Neuronal stem cell (in vitro differentiated cells): Measurements from ENCODE around the gene OR10G7. TPM values are rescaled to one million over a fixed set of nuclear protein-coding genes. Genes with fewer than 3 reads are reported as not detected.

Experiments
- DNase-seq: peaks from one replicate; pipeline ENCODE4 v3.0.0-alpha.2; 2013; ENCODE audit warnings: low spot score
- H2AFZ ChIP-seq: one replicate; pipeline ENCODE4 v1.6.1; 2013; ENCODE audit warnings: mild to moderate bottlenecking, low read length, inconsistent platforms
- H2AK5ac ChIP-seq: 2 replicates; pipeline ENCODE4 v1.6.1; 2013; ENCODE audit warnings: low read depth, mild to moderate bottlenecking, inconsistent platforms, low read length, moderate library complexity, mixed read lengths
- H2BK120ac ChIP-seq: 2 replicates; pipeline ENCODE4 v1.6.1; 2013; ENCODE audit warnings: low read depth, mild to moderate bottlenecking, inconsistent platforms, low read length, moderate library complexity, mixed read lengths
- H2BK12ac ChIP-seq: one replicate; pipeline ENCODE4 v1.6.1; 2013; ENCODE audit warnings: low read length, inconsistent platforms
- H2BK15ac ChIP-seq: 2 replicates; pipeline ENCODE4 v1.6.1; 2013; ENCODE audit warnings: mild to moderate bottlenecking, low read length, inconsistent platforms, mixed read lengths
- H2BK5ac ChIP-seq: one replicate; pipeline ENCODE4 v1.6.1; 2013; ENCODE audit warnings: inconsistent platforms, mild to moderate bottlenecking, low read length, moderate library complexity
- H3K14ac ChIP-seq: one replicate; pipeline ENCODE4 v1.6.1; 2013; ENCODE audit warnings: low read length, inconsistent platforms
- H3K18ac ChIP-seq: 2 replicates; pipeline ENCODE4 v1.6.1; 2013; ENCODE audit warnings: low read length, inconsistent platforms
- H3K23ac ChIP-seq: 2 replicates; pipeline ENCODE4 v1.6.1; 2013; ENCODE audit warnings: low read depth, mild to moderate bottlenecking, mixed read lengths, low read length, inconsistent platforms; ENCODE audit not compliant: poor library complexity
- H3K27ac ChIP-seq: replicated peaks from 3 replicates; pipeline ENCODE4 v1.5.1; 2013; ENCODE audit warnings: low read length, inconsistent platforms
- H3K27me3 ChIP-seq, 3 experiments: 2 replicates each; pipeline ENCODE4 v1.6.1; 2013; ENCODE audit warnings: low read length in 3 of 3, mild to moderate bottlenecking in 2 of 3, inconsistent platforms in 1 of 3, low read depth in 1 of 3, mixed read lengths in 1 of 3, moderate library complexity in 1 of 3; ENCODE audit not compliant: control insufficient read depth in 3 of 3, insufficient read depth in 3 of 3
- H3K36me3 ChIP-seq, 2 donors: replicated peaks in 1 of 2; 2 replicates each; pipeline ENCODE4 v1.6.1; 2013; ENCODE audit warnings: low read length in 2 of 2; ENCODE audit not compliant: control insufficient read depth in 2 of 2, insufficient read depth in 2 of 2
- H3K4ac ChIP-seq: 2 replicates; pipeline ENCODE4 v1.6.1; 2013; ENCODE audit warnings: inconsistent platforms, mild to moderate bottlenecking, low read length, moderate library complexity
- H3K4me1 ChIP-seq, 2 donors: 1 replicate in 1 of 2; 2 replicates in 1 of 2; pipeline ENCODE4 v1.6.1; 2013; ENCODE audit warnings: low read length in 2 of 2, low read depth in 1 of 2; ENCODE audit not compliant: control insufficient read depth in 2 of 2, insufficient read depth in 1 of 2
- H3K4me2 ChIP-seq: one replicate; pipeline ENCODE4 v1.6.1; 2013; ENCODE audit warnings: mild to moderate bottlenecking, low read length, inconsistent platforms; ENCODE audit not compliant: insufficient read depth, poor library complexity, severe bottlenecking
- H3K4me3 ChIP-seq, 2 donors: 2 replicates each; pipeline ENCODE4 v1.5.1; 2013; ENCODE audit warnings: low read length in 2 of 2, mild to moderate bottlenecking in 2 of 2, inconsistent platforms in 1 of 2, moderate library complexity in 1 of 2
- H3K79me1 ChIP-seq: one replicate; pipeline ENCODE4 v1.6.1; 2013; ENCODE audit warnings: low read depth, mild to moderate bottlenecking, inconsistent platforms, low read length, moderate library complexity
- H3K9ac ChIP-seq: one replicate; pipeline ENCODE4 v1.6.1; 2013; ENCODE audit warnings: mild to moderate bottlenecking, low read depth, low read length, inconsistent platforms; ENCODE audit not compliant: poor library complexity
- H3K9me3 ChIP-seq, 2 donors: replicated peaks in 1 of 2; 2 replicates each; pipeline versions ENCODE3 to v1.6.1; 2013; ENCODE audit warnings: low read length in 2 of 2, mild to moderate bottlenecking in 2 of 2, inconsistent platforms in 1 of 2, low read depth in 1 of 2, mixed read lengths in 1 of 2, moderate library complexity in 1 of 2; ENCODE audit not compliant: control insufficient read depth in 2 of 2, insufficient read depth in 1 of 2
- H4K8ac ChIP-seq: one replicate; pipeline ENCODE4 v1.6.1; 2013; ENCODE audit warnings: low read depth, mild to moderate bottlenecking, inconsistent platforms, low read length, moderate library complexity
- H4K91ac ChIP-seq: one replicate; pipeline ENCODE4 v1.6.1; 2013; ENCODE audit warnings: low read length, low read depth, mild to moderate bottlenecking, inconsistent platforms; ENCODE audit not compliant: poor library complexity
- WGBS, 2 donors: extraction: QIAGEN DNeasy Blood & Tissue Kit; methylation state at CpG; one replicate each; pipeline ENCODE4 v1.1.7; 2013; ENCODE audit warnings: missing lambda C conversion rate in 2 of 2, mixed read lengths in 1 of 2; ENCODE audit not compliant: insufficient read length in 2 of 2, insufficient replicate concordance in 1 of 2; ENCODE audit errors: extremely low coverage in 2 of 2; 5-methylcytosine and 5-hydroxymethylcytosine counted together
- polyA plus RNA-seq, 2 experiments: library from polyadenylated mRNA; stranded (reverse); fragments of 200-250 nt; gene quantifications; one replicate each; pipeline ENCODE4 v1.2.3, GENCODE V29; 2013

OR10G7 gene, protein sequence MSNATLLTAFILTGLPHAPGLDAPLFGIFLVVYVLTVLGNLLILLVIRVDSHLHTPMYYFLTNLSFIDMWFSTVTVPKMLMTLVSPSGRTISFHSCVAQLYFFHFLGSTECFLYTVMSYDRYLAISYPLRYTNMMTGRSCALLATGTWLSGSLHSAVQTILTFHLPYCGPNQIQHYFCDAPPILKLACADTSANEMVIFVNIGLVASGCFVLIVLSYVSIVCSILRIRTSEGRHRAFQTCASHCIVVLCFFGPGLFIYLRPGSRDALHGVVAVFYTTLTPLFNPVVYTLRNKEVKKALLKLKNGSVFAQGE
- not detected for polyA plus RNA-seq (2013, experiment 1 of 2)
- polyA plus RNA-seq (2013, experiment 2 of 2): not detected

DNA sequence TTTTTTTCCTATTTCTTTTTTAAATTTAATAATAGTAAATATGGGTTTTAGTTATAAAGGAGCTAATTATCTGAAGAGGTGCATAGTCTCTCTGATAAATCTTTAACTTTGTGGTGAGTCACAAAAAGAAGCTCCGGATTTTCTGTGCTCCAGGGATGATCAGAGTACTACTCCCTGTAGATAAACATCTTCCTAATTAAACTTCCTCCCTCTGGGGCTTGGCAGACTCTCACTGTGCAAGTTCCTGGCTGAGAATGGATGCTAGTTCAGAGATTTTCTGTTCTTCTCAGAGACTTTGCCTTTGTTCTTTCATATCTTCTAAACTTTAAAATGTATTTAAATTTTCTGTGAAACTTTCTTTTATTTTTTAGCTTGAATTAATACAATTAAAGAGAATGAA is at the start of gene OR10G7:
Gene OR10G7 (minus strand): TSS at position 72 of the 400 bp plus-strand sequence. CDS start 2,324 bp downstream, outside the sequence.
- no CpG with 5 or more reads among the region's 1 CpG for WGBS, 2 donors
- Histone ChIP-seq H3K27ac (no peak within 1 kb of the TSS), H3K9me3 (no peaks in the 10 kb centered on the region), H3K79me1 (no peaks in the 10 kb centered on the region), H3K4me3 (no peak within 1 kb of the TSS), H3K18ac (no peak within 1 kb of the TSS), H2BK15ac (no peak within 1 kb of the TSS), H4K91ac (no peak within 1 kb of the TSS), H3K4me1 (no peaks in the 10 kb centered on the region), H4K8ac (no peak within 1 kb of the TSS), H3K27me3 (no peaks in the 10 kb centered on the region), H3K4me2 (no peak within 1 kb of the TSS), H2AFZ (no peak within 1 kb of the TSS), H3K36me3 (no peaks in the 10 kb centered on the region), H3K14ac (no peak within 1 kb of the TSS), H3K23ac (no peak within 1 kb of the TSS), H2BK120ac (no peak within 1 kb of the TSS), H3K9ac (no peak within 1 kb of the TSS), H3K4ac (no peak within 1 kb of the TSS), H2BK12ac (no peak within 1 kb of the TSS), H2BK5ac (no peak within 1 kb of the TSS), H2AK5ac (no peak within 1 kb of the TSS)
- no peak for DNase-seq

DNA sequence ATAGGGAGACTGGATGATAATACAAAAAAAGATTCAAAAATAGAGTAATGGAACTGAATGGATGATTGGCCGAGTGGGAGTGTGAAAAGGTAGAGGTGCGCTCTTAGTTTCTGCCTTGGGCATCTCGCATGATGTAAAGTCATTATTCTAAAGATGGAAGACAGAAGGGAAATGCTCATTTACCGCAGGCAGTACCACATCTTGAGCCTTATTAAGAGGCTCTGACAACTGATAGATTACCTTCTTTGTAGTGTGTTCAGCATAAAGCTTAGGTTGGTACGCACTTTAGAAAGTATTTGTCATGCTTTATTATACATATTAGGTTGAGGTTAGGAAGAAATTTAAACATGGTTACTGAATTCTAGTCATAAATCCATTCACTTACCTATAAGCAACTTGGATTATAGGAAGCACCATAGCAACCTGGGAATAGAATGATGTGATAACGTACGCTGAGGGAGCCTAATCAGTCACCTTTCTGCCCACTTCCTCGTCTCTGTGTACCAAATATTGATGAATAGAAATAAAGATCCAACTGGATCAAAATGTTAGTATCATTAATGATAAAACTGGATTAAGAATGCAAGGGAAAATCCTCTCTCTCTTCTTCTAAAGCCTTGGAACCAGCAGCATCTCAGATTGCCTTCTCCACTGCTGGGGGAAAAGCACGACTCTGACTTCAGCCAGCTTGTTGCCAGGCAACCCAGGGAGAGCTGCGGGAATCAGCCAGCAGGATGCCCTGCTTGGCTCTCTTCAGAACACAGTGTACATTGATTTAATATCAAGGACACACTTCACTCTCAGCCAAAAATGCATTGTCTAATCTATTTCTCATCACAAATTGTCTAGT is 45.1 kb upstream of the OR10G7 start:
- Histone ChIP-seq H3K79me1 (no peaks in the 10 kb centered on the region), H4K91ac (no peak overlapping the region), H2AK5ac (no peak overlapping the region), H3K4me2 (no peak overlapping the region), H3K18ac (no peak overlapping the region), H2BK5ac (no peak overlapping the region), H3K23ac (no peak overlapping the region), H4K8ac (no peak overlapping the region), H3K36me3 (no peaks in the 10 kb centered on the region), H3K4ac (no peak overlapping the region), H2BK15ac (no peak overlapping the region), H3K9ac (no peak overlapping the region), H3K9me3 (no peaks in the 10 kb centered on the region), H3K27ac (no peak overlapping the region), H2BK12ac (no peak overlapping the region), H3K4me1 (peaks cover 0 to 7% of the 10 kb centered on the region in 2 donors), H2BK120ac (no peak overlapping the region), H2AFZ (no peak overlapping the region), H3K27me3 (peaks cover 0 to 19% (median 0%) of the 10 kb centered on the region in 3 experiments), H3K14ac (no peak overlapping the region), H3K4me3 (no peak overlapping the region)
- WGBS, 2 donors: no CpG with 5 or more reads among the region's 10 CpGs
- DNase-seq: no peak

DNA sequence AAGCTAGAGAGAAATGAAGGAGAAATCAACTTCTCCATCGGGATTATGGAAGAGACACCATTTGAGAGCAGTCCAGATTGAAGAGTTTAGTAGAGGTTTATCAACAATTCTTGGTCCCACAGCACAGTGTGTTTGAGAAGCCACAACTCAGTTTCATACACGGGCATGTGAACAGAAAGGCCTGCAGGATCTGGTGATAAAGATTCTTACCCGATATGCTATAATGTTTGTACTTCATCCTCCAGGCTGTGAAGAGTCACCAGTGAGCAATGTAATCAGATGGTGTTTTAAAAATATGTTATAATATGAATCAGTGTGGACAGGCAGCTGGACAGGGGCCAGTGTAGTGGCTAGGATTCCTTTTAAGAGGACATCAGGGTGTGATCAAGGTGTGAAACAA is 44.5 kb upstream of the OR10G7 start:
- H2BK12ac ChIP-seq: no peak overlapping the region
- H3K9ac ChIP-seq: no peak overlapping the region
- no peak overlapping the region for H3K4me3 ChIP-seq
- no peak overlapping the region for H3K4me2 ChIP-seq
- H3K14ac ChIP-seq: no peak overlapping the region
- no peak overlapping the region for H2BK15ac ChIP-seq
- no peak overlapping the region for H2BK5ac ChIP-seq
- no peaks in the 10 kb centered on the region for H3K79me1 ChIP-seq
- no peak overlapping the region for H3K4ac ChIP-seq
- H3K18ac ChIP-seq: no peak overlapping the region
- no peak overlapping the region for H2AFZ ChIP-seq
- no peak overlapping the region for H2BK120ac ChIP-seq
- no peak overlapping the region for H4K91ac ChIP-seq
- no peaks in the 10 kb centered on the region for H3K36me3 ChIP-seq
- no peaks in the 10 kb centered on the region for H3K9me3 ChIP-seq
- H4K8ac ChIP-seq: no peak overlapping the region
- no peak overlapping the region for H3K23ac ChIP-seq
- peaks cover 0 to 7% of the 10 kb centered on the region in 2 donors for H3K4me1 ChIP-seq
- H2AK5ac ChIP-seq: no peak overlapping the region
- peaks cover 0 to 22% (median 0%) of the 10 kb centered on the region in 3 experiments for H3K27me3 ChIP-seq
- no CpG with 5 or more reads among the region's 3 CpGs for WGBS, 2 donors
- H3K27ac ChIP-seq: no peak overlapping the region
- DNase-seq: no peak

DNA sequence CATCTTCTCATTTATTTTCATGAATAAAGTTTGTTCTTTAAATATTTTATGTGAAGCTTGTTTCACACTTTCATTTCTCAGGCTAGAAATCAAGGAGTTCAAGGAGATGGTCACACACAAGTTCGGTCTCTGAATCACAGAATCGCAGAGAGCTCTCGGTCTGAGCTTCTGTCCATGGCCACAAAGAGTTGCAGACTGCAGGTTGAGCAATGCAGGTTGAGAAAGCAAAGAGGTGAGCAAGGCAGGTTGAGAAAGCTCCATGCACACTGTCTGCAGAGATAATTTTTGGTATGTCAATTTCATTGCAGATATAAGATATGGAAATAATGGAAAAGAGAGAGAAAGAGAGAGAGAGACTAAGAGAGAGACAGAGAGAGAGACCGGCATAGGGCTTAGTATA is 41.2 kb upstream of the OR10G7 start:
- H3K27ac ChIP-seq: no peak overlapping the region
- no CpG with 5 or more reads among the region's 4 CpGs for WGBS, 2 donors
- no peaks in the 10 kb centered on the region for H3K79me1 ChIP-seq

More for the DNA sequence above, 41.2 kb upstream of the OR10G7 start:
- no peak for DNase-seq
- no peak overlapping the region for H2AK5ac ChIP-seq
- H3K4ac ChIP-seq: no peak overlapping the region
- no peak overlapping the region for H3K14ac ChIP-seq
- no peaks in the 10 kb centered on the region for H3K9me3 ChIP-seq
- H2AFZ ChIP-seq: no peak overlapping the region
- H3K18ac ChIP-seq: no peak overlapping the region
- H3K4me1 ChIP-seq: peaks cover 0 to 7% of the 10 kb centered on the region in 2 donors
- no peak overlapping the region for H3K23ac ChIP-seq
- H3K9ac ChIP-seq: no peak overlapping the region
- no peak overlapping the region for H4K8ac ChIP-seq
- no peak overlapping the region for H2BK15ac ChIP-seq
- H2BK12ac ChIP-seq: no peak overlapping the region
- no peak overlapping the region for H2BK120ac ChIP-seq
- peaks cover 0 to 24% (median 0%) of the 10 kb centered on the region in 3 experiments for H3K27me3 ChIP-seq
- H3K4me2 ChIP-seq: no peak overlapping the region
- H2BK5ac ChIP-seq: no peak overlapping the region
- no peaks in the 10 kb centered on the region for H3K36me3 ChIP-seq
- H4K91ac ChIP-seq: no peak overlapping the region
- no peak overlapping the region for H3K4me3 ChIP-seq
